ENCODE results near the gene TMEM221. TPM values are rescaled to one million over a fixed set of nuclear protein-coding genes. Genes with fewer than 3 reads are reported as not detected.

The TMEM221 gene
- total RNA-seq, 4 donors from 2014 or later = 0.21 to 2.0 (median 0.30) TPM; not detected in 1

- no peak overlapping the region for H3K27ac ChIP-seq
- H3K36me3 ChIP-seq = no peaks in the 10 kb centered on the region
- 12% methylated on average over 25 to 26 of the region's 26 CpGs for WGBS, 2 donors
- no peak for DNase-seq (ENCODE audit: low spot score in 2 of 2)
- peaks cover 0 to 23% (median 5%) of the 10 kb centered on the region in 4 donors for H3K4me1 ChIP-seq
- H3K27me3 ChIP-seq = peaks cover 0 to 32% of the 10 kb centered on the region in 2 donors
- no peak for TF ChIP-seq CTCF (IDR thresholded peaks at IDR 0.05)
- TF ChIP-seq POLR2A (IDR thresholded peaks at IDR 0.05) = no peak
- no peak for TF ChIP-seq EP300 (IDR thresholded peaks at IDR 0.05)
- peaks cover 0 to 16% (median 0%) of the 10 kb centered on the region in 4 donors for H3K9me3 ChIP-seq
- H3K4me3 ChIP-seq = peak overlapping the region in 3 of 4 donors; percentile 24 to 54 (median 35)
These were observed 56.9 kb downstream of the TMEM221 start for GRCh38 chr19:17391371-17392151.

- WGBS, 2 donors = 1 to 2% methylated on average over 42 to 45 of the region's 50 CpGs
- DNase-seq (ENCODE audit: low spot score in 2 of 2) = peak; percentile 78 to 80
- H3K36me3 ChIP-seq = no peaks in the 10 kb centered on the region
- peak overlapping the region in 1 of 4 donors; percentile 62 for H3K27ac ChIP-seq
- H3K9me3 ChIP-seq = peaks cover 0 to 16% (median 0%) of the 10 kb centered on the region in 4 donors
- peaks cover 0 to 23% (median 5%) of the 10 kb centered on the region in 4 donors for H3K4me1 ChIP-seq
- H3K4me3 ChIP-seq = peak overlapping the region; percentile 24 to 54 (median 38)
- TF ChIP-seq EP300 (IDR thresholded peaks at IDR 0.05) = no peak
- TF ChIP-seq CTCF (IDR thresholded peaks at IDR 0.05) = peak; percentile 69 to 91 (median 84)
- H3K27me3 ChIP-seq = peaks cover 0 to 32% of the 10 kb centered on the region in 2 donors
These were observed 57.6 kb downstream of the TMEM221 start for GRCh38 chr19:17390665-17391370.

GRCh38 chr19:17389957-17390664, 58.4 kb downstream of the TMEM221 start:
- peaks cover 0 to 32% of the 10 kb centered on the region in 2 donors for H3K27me3 ChIP-seq
- no peak for TF ChIP-seq POLR2A (IDR thresholded peaks at IDR 0.05)
- TF ChIP-seq EP300 (IDR thresholded peaks at IDR 0.05) = no peak
- no peak for TF ChIP-seq CTCF (IDR thresholded peaks at IDR 0.05)
- no peak for DNase-seq (ENCODE audit: low spot score in 2 of 2)
- 16 to 21% methylated on average over 13 to 14 of the region's 37 CpGs for WGBS, 2 donors
- H3K4me3 ChIP-seq = peak overlapping the region; percentile 24 to 54 (median 38)
- peaks cover 0 to 16% (median 0%) of the 10 kb centered on the region in 4 donors for H3K9me3 ChIP-seq
- no peaks in the 10 kb centered on the region for H3K36me3 ChIP-seq
- peaks cover 0 to 20% (median 5%) of the 10 kb centered on the region in 4 donors for H3K4me1 ChIP-seq
- H3K27ac ChIP-seq = peak overlapping the region in 1 of 4 donors; percentile 62

DNA sequence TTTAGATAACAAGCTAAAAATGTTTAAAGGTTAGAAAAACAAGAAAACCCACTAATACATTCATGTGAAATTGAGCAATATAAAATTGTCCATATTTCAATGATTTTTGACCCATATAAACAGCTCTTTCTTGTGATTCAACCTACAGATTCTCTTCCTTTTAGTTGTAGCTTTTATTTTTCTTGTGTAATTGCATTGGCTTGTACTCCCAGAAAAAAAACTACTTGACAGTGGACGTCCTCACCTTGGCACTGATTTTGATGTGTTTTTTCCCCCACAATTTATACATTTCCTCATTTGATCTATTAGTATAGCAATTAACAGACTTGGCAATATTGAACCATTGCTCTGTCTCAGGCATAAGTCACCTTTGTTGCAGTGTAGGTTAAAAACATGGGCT, 59.2 kb downstream of the TMEM221 start:
- H3K4me3 ChIP-seq = no peak overlapping the region
- H3K9me3 ChIP-seq = peaks cover 0 to 16% (median 0%) of the 10 kb centered on the region in 4 donors
- H3K36me3 ChIP-seq = no peaks in the 10 kb centered on the region
- H3K27me3 ChIP-seq = peaks cover 0 to 26% of the 10 kb centered on the region in 2 donors
- no peak for DNase-seq (ENCODE audit: low spot score in 2 of 2)
- WGBS, 2 donors = 23 to 33% methylated on average over 1 of the region's 1 CpG
- no peak overlapping the region for H3K27ac ChIP-seq
- TF ChIP-seq CTCF (IDR thresholded peaks at IDR 0.05) = no peak
- TF ChIP-seq EP300 (IDR thresholded peaks at IDR 0.05) = no peak
- TF ChIP-seq POLR2A (IDR thresholded peaks at IDR 0.05) = no peak
- H3K4me1 ChIP-seq = peaks cover 0 to 15% (median 5%) of the 10 kb centered on the region in 4 donors

Measured in tibial nerve (tissue), 4 donors.